ENCODE results near the gene TRAPPC5. TPM values are rescaled to one million over a fixed set of nuclear protein-coding genes. Genes with fewer than 3 reads are reported as not detected.

TRAPPC5 gene
- total RNA-seq, 1 experiment from 2014 or later: 64.7 TPM

GRCh38 chr19:7701049-7701653 is 20.5 kb downstream of the TRAPPC5 start:
- DNase-seq (ENCODE audit: low read depth): no peak

- no peak for DNase-seq (ENCODE audit: low read depth)
Observed at GRCh38 chr19:7701654-7702457, 21.2 kb downstream of the TRAPPC5 start, which contains the start of gene FCER2. Gene FCER2 (minus strand): TSS chr19:7702131. CDS start chr19:7699760, 2,371 bp downstream.

- DNase-seq (ENCODE audit: low read depth): no peak
Observed at GRCh38 chr19:7703332-7703731, 22.7 kb downstream of the TRAPPC5 start.

- no peak for DNase-seq (ENCODE audit: low read depth)
Observed at GRCh38 chr19:7704280-7705060, 23.8 kb downstream of the TRAPPC5 start.

GRCh38 chr19:7705387-7706187 is 25.0 kb downstream of the TRAPPC5 start:
- no peak for DNase-seq (ENCODE audit: low read depth)

GRCh38 chr19:7706188-7706954 is 25.7 kb downstream of the TRAPPC5 start:
- no peak for DNase-seq (ENCODE audit: low read depth)

- no peak for DNase-seq (ENCODE audit: low read depth)
Observed at GRCh38 chr19:7706955-7707456, 26.4 kb downstream of the TRAPPC5 start.

GRCh38 chr19:7709932-7710460 is 29.4 kb downstream of the TRAPPC5 start:
- no peak for DNase-seq (ENCODE audit: low read depth)

- no peak for DNase-seq (ENCODE audit: low read depth)
Observed at GRCh38 chr19:7710616-7711015, 30.0 kb downstream of the TRAPPC5 start.

GRCh38 chr19:7715671-7716070 is 35.0 kb downstream of the TRAPPC5 start:
- no peak for DNase-seq (ENCODE audit: low read depth)

- no peak for DNase-seq (ENCODE audit: low read depth)
Observed at GRCh38 chr19:7716762-7717161, 36.1 kb downstream of the TRAPPC5 start.

GRCh38 chr19:7718668-7719067 is 38.0 kb downstream of the TRAPPC5 start:
- DNase-seq (ENCODE audit: low read depth): no peak

GRCh38 chr19:7720351-7720750 is 39.7 kb downstream of the TRAPPC5 start:
- DNase-seq (ENCODE audit: low read depth): no peak

- no peak for DNase-seq (ENCODE audit: low read depth)
Observed at GRCh38 chr19:7722231-7722651, 41.6 kb downstream of the TRAPPC5 start.

GRCh38 chr19:7725791-7726190 is 45.2 kb downstream of the TRAPPC5 start:
- no peak for DNase-seq (ENCODE audit: low read depth)

GRCh38 chr19:7729211-7729610 is 48.6 kb downstream of the TRAPPC5 start:
- no peak for DNase-seq (ENCODE audit: low read depth)

- no peak for DNase-seq (ENCODE audit: low read depth)
Observed at GRCh38 chr19:7729831-7730285, 49.2 kb downstream of the TRAPPC5 start.

GRCh38 chr19:7730286-7731217 is 49.9 kb downstream of the TRAPPC5 start:
- no peak for DNase-seq (ENCODE audit: low read depth)

GRCh38 chr19:7731218-7731595 is 50.6 kb downstream of the TRAPPC5 start:
- DNase-seq (ENCODE audit: low read depth): no peak
